K562 (cell line): ENCODE measurements around the gene KLHL22. TPM values are rescaled to one million over a fixed set of nuclear protein-coding genes. Genes with fewer than 3 reads are reported as not detected.

Experiments
- HSF4 ChIP-seq: fragments of 250-450 bp; sonication (Bioruptor Pico); IDR thresholded peaks from 2 replicates; pipeline ENCODE4 v2.1.2; 2022; ENCODE audit warnings: mild to moderate bottlenecking, moderate library complexity, borderline replicate concordance
- JUND ChIP-seq, 2 experiments: IDR thresholded peaks; 2 replicates in 1 of 2; 3 replicates in 1 of 2; pipeline ENCODE4 v1.6.1; 2011; ENCODE audit warnings: borderline replicate concordance in 2 of 2, low read depth in 2 of 2, low read length in 2 of 2, improper control_type of control experiment in 1 of 2, missing biosample characterization in 1 of 2, missing genetic modification characterization in 1 of 2, missing genetic modification reagents in 1 of 2
- KDM2B ChIP-seq: fragments of 250-450 bp; sonication (Bioruptor Pico); IDR thresholded peaks from 2 replicates; pipeline ENCODE4 v1.8.0; 2021; ENCODE audit warnings: mild to moderate bottlenecking, moderate library complexity
- KLF10 ChIP-seq: fragments of 250-450 bp; sonication (Bioruptor Pico); IDR thresholded peaks from 2 replicates; pipeline ENCODE4 v1.6.1; 2021; ENCODE audit warnings: matching md5 sums
- RBM34 ChIP-seq: fragments of 200-400 bp; formaldehyde crosslinking; IDR thresholded peaks from 2 replicates; pipeline ENCODE4 v1.6.1; 2018; ENCODE audit warnings: low read length, borderline replicate concordance; ENCODE audit not compliant: insufficient read depth
- SOX6 ChIP-seq: fragments of 450-650 bp; IDR thresholded peaks from 2 replicates; pipeline ENCODE4 v1.6.1; 2014; ENCODE audit warnings: mild to moderate bottlenecking
- SREBF2 ChIP-seq: sonication (generic); formaldehyde crosslinking; IDR thresholded peaks from 2 replicates; pipeline ENCODE4 v1.4.0; 2020; ENCODE audit warnings: mild to moderate bottlenecking, missing genetic modification reagents
- ZC3H8 ChIP-seq: fragments of 450-650 bp; IDR thresholded peaks from 2 replicates; pipeline ENCODE4 v1.6.1; 2017
- ZNF239 ChIP-seq: fragments of 250-450 bp; sonication (Bioruptor Pico); IDR thresholded peaks from 2 replicates; pipeline ENCODE4 v1.4.0; 2020; ENCODE audit warnings: mild to moderate bottlenecking
- ZNF24 ChIP-seq: fragments of 450-650 bp; IDR thresholded peaks from 2 replicates; pipeline ENCODE4 v1.6.1; 2016
- ZNF263 ChIP-seq: sonication (generic); formaldehyde crosslinking; IDR thresholded peaks from 2 replicates; pipeline ENCODE4 v1.8.0; 2022; ENCODE audit warnings: mild to moderate bottlenecking, missing genetic modification reagents, borderline replicate concordance
- ZNF668 ChIP-seq: fragments of 250-450 bp; sonication (Bioruptor Pico); IDR thresholded peaks from 2 replicates; pipeline ENCODE4 v1.8.0; 2022; ENCODE audit warnings: mild to moderate bottlenecking, inconsistent platforms
- polyA plus RNA-seq, 8 experiments: library from polyadenylated mRNA; depleted of rRNA in 4 of 8; stranded (reverse) in 5 of 8; unstranded in 3 of 8; fragments of >200 nt; fragmentation: Nextera tagmentation in 2 of 8; fragmentation: Illumina TruSeq in 1 of 8; extraction: Ambion mirVana in 2 of 8; extraction: Trizol in 1 of 8; gene quantifications; 2 replicates each; pipeline versions ENCODE4 v1.2.1 to v1.2.3, GENCODE V29; 2011 to 2014; ENCODE audit warnings: inconsistent platforms in 1 of 8, missing spikeins in 1 of 8
- total RNA-seq, 7 experiments: library from RNA; depleted of rRNA in 6 of 7; stranded (reverse); fragments of >200 nt in 6 of 7; fragmentation: Illumina TruSeq in 2 of 7; extraction: Trizol in 2 of 7; gene quantifications; 2 replicates each; pipeline versions ENCODE4 v1.2.1 to v1.2.3, GENCODE V29; 2011 to 2021; ENCODE audit warnings: low replicate concordance in 1 of 7
- TF ChIP-seq, protein P1 (sequence below): fragments of 450-650 bp; formaldehyde crosslinking; IDR thresholded peaks from 2 replicates; pipeline ENCODE4 v1.4.0; 2022; ENCODE audit warnings: missing genetic modification characterization
- TF ChIP-seq, protein P2 (sequence below), 2 experiments: fragments of 450-650 bp; conservative IDR thresholded peaks; 2 replicates each; pipeline ENCODE4 v1.6.1; 2017; ENCODE audit warnings: mild to moderate bottlenecking in 2 of 2, moderate library complexity in 2 of 2
- TF ChIP-seq, protein P3 (sequence below): fragments of 250-450 bp; sonication (Bioruptor Pico); IDR thresholded peaks from 2 replicates; pipeline ENCODE4 v1.5.0; 2021
- TF ChIP-seq, protein P4 (sequence below): fragments of 450-650 bp; IDR thresholded peaks from one replicate; pipeline ENCODE4 v1.6.1; 2018; ENCODE audit warnings: mild to moderate bottlenecking, moderate library complexity; ENCODE audit not compliant: partially characterized antibody
- TF ChIP-seq, protein P5 (sequence below): sonication (generic); formaldehyde crosslinking; IDR thresholded peaks from 2 replicates; pipeline ENCODE4 v1.8.1; 2022; ENCODE audit warnings: missing genetic modification reagents
- TF ChIP-seq, protein P6 (sequence below), 3 experiments: fragments of 200-800 bp in 1 of 3; sonication (Bioruptor generic) in 1 of 3; sonication (generic) in 1 of 3; formaldehyde crosslinking in 1 of 3; IDR thresholded peaks; 2 replicates each; pipeline versions ENCODE4 v1.6.1 to v1.8.0; 2016 to 2022; ENCODE audit warnings: mild to moderate bottlenecking in 2 of 3, missing compliant biosample characterization in 2 of 3, missing genetic modification characterization in 2 of 3, missing genetic modification reagents in 1 of 3

The KLHL22 gene
- total and polyA plus RNA-seq, 9 of the 15 experiments (the other 6 are each of a cell fraction or from before 2014, with no cell fraction given): 1.3 to 25.6 (median 15.2) TPM

DNA sequence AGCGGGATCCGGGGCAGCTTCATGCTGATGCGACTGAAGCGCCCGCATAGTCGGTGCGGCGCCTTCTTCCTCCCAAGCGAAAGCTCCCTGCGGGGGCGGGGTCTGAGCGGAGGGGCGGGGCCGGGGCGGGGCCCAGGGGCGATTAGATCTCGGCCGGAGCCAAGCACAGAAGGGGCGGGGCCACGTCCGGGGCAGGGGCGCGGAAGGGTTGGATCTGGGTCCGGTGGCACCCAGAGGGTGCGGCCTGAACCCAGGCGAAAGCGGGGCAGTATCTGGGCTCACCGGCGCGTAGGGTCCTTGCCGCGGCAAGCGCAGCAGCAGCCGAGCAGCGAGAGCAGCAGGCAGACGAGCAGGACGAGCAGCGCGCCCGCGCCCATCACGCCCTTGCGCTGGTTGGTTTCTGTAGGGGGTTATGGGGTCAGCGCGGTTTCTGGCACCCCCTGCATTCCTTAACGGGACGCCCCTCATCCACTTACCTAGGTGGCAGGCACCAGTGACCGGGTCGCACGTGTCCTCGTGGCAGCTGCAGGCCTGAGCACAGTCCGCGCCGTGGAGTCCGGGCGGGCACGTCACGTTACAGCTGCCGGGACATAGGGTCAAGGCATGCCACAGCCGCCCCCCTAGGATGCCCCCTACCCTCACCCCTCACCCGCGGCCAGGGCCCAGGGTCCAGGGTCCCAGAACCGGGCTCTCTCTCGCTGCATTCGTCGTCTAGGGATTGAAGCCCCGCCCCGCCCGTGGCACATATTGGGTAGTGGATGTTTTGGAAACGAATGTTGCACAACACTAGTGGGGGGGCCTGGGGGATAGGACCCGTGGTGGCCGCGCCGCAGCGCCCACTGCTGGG lies 66.1 kb downstream of the KLHL22 start (continued):
- TF ChIP-seq, protein P1, sequence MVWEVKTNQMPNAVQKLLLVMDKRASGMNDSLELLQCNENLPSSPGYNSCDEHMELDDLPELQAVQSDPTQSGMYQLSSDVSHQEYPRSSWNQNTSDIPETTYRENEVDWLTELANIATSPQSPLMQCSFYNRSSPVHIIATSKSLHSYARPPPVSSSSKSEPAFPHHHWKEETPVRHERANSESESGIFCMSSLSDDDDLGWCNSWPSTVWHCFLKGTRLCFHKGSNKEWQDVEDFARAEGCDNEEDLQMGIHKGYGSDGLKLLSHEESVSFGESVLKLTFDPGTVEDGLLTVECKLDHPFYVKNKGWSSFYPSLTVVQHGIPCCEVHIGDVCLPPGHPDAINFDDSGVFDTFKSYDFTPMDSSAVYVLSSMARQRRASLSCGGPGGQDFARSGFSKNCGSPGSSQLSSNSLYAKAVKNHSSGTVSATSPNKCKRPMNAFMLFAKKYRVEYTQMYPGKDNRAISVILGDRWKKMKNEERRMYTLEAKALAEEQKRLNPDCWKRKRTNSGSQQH (CRISPR knock-in tag): peak; percentile 4; the same call in 1 of the 2 replicates
- TF ChIP-seq, protein P2, sequence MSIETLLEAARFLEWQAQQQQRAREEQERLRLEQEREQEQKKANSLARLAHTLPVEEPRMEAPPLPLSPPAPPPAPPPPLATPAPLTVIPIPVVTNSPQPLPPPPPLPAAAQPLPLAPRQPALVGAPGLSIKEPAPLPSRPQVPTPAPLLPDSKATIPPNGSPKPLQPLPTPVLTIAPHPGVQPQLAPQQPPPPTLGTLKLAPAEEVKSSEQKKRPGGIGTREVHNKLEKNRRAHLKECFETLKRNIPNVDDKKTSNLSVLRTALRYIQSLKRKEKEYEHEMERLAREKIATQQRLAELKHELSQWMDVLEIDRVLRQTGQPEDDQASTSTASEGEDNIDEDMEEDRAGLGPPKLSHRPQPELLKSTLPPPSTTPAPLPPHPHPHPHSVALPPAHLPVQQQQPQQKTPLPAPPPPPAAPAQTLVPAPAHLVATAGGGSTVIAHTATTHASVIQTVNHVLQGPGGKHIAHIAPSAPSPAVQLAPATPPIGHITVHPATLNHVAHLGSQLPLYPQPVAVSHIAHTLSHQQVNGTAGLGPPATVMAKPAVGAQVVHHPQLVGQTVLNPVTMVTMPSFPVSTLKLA (conservative IDR thresholded peaks at IDR 0.05): no peak
- TF ChIP-seq, protein P3, sequence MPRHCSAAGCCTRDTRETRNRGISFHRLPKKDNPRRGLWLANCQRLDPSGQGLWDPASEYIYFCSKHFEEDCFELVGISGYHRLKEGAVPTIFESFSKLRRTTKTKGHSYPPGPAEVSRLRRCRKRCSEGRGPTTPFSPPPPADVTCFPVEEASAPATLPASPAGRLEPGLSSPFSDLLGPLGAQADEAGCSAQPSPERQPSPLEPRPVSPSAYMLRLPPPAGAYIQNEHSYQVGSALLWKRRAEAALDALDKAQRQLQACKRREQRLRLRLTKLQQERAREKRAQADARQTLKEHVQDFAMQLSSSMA: peak; percentile 12; the same call in 1 of the 2 replicates
- TF ChIP-seq ZNF668 (no peak; the same call in 1 of the 2 replicates), SREBF2 (CRISPR knock-in tag) (no peak), SOX6 (no peak), KDM2B (CRISPR knock-in tag) (peak; percentile 99), RBM34 (no peak), ZNF239 (CRISPR knock-in tag) (no peak), ZNF24 (0 out of 2 replicates have a peak, but pooled peaks have one; percentile 15), JUND (IDR thresholded peaks at IDR 0.05; ENCODE audit: borderline replicate concordance, low read depth, low read length) (no peak), JUND (tag; IDR thresholded peaks at IDR 0.05; ENCODE audit: borderline replicate concordance, low read depth, low read length) (peak; percentile 22; the same call in 1 of the 3 replicates), ZNF263 (CRISPR knock-in tag) (peak; percentile 57), KLF10 (0 out of 2 replicates have a peak, but pooled peaks have one; percentile 9), HSF4 (CRISPR knock-in tag) (no peak), ZC3H8 (no peak)
- TF ChIP-seq, protein P4, sequence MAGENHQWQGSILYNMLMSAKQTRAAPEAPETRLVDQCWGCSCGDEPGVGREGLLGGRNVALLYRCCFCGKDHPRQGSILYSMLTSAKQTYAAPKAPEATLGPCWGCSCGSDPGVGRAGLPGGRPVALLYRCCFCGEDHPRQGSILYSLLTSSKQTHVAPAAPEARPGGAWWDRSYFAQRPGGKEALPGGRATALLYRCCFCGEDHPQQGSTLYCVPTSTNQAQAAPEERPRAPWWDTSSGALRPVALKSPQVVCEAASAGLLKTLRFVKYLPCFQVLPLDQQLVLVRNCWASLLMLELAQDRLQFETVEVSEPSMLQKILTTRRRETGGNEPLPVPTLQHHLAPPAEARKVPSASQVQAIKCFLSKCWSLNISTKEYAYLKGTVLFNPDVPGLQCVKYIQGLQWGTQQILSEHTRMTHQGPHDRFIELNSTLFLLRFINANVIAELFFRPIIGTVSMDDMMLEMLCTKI: no peak
- TF ChIP-seq, protein P5, sequence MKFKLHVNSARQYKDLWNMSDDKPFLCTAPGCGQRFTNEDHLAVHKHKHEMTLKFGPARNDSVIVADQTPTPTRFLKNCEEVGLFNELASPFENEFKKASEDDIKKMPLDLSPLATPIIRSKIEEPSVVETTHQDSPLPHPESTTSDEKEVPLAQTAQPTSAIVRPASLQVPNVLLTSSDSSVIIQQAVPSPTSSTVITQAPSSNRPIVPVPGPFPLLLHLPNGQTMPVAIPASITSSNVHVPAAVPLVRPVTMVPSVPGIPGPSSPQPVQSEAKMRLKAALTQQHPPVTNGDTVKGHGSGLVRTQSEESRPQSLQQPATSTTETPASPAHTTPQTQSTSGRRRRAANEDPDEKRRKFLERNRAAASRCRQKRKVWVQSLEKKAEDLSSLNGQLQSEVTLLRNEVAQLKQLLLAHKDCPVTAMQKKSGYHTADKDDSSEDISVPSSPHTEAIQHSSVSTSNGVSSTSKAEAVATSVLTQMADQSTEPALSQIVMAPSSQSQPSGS (CRISPR knock-in tag): peak; percentile 88
- TF ChIP-seq, protein P6, sequence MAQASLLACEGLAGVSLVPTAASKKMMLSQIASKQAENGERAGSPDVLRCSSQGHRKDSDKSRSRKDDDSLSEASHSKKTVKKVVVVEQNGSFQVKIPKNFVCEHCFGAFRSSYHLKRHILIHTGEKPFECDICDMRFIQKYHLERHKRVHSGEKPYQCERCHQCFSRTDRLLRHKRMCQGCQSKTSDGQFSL (CRISPR knock-in tag; IDR thresholded peaks at IDR 0.05): peak; percentile 98
- TF ChIP-seq, protein P6 (tag; IDR thresholded peaks at IDR 0.05): peak in 1 of 2 experiments; percentile 82; a peak in 3 of 4 replicates
